Retinal pigment epithelial cell (primary cell): ENCODE measurements around the gene ARSJ.
"Not testable (repeated sequence)": the region's sequence is repeated elsewhere in the genome, so short reads cannot be mapped to it uniquely, and the experiment has no call there.

Experiments used
- DNase-seq: peaks from one replicate; pipeline ENCODE4 v3.0.0-alpha.2; 2010; ENCODE audit warnings: low read depth
- H3K4me3 ChIP-seq: 2 replicates; pipeline ENCODE4 v1.5.1; 2011; ENCODE audit warnings: mild to moderate bottlenecking, low read length, control low read depth, moderate library complexity
- TF ChIP-seq, protein P1 (sequence below): conservative IDR thresholded peaks from 2 replicates; pipeline ENCODE4 v1.5.1; 2011; ENCODE audit warnings: low read depth, low read length, control low read depth, inconsistent platforms

ARSJ gene

DNA sequence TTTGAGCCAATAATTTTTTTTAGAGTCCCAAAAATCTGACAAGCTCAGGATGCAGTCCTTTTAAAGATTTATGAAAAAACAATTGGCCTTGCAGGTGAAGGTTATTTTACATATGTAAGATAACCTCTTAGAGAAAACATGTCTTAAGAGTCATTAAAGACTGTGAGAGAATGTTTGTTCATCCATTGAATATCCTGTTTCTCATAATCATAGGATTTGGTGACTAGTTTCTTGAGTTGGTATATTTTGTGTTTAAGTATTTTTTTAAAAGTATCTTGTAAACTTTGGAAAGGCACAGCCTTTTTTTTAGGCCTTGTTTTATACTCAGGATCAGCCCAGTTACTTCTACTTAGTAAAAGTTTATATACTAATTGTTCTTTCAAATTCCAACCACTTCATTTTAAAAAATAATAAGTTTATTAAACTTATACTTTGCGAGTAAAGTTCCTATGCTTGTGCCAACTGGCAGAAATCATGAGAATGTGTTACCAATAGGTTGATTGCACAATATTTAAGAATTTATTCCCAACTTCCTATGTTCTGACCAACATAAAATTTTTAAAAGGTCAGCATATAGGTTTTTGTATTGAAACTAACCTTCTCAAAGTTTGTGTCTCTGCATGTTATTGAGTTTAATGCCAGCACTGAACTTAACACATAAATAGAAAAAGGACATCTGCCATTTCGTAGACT is 40.0 kb upstream of the ARSJ start:
- TF ChIP-seq, protein P1, sequence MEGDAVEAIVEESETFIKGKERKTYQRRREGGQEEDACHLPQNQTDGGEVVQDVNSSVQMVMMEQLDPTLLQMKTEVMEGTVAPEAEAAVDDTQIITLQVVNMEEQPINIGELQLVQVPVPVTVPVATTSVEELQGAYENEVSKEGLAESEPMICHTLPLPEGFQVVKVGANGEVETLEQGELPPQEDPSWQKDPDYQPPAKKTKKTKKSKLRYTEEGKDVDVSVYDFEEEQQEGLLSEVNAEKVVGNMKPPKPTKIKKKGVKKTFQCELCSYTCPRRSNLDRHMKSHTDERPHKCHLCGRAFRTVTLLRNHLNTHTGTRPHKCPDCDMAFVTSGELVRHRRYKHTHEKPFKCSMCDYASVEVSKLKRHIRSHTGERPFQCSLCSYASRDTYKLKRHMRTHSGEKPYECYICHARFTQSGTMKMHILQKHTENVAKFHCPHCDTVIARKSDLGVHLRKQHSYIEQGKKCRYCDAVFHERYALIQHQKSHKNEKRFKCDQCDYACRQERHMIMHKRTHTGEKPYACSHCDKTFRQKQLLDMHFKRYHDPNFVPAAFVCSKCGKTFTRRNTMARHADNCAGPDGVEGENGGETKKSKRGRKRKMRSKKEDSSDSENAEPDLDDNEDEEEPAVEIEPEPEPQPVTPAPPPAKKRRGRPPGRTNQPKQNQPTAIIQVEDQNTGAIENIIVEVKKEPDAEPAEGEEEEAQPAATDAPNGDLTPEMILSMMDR = no peak
- DNase-seq = no peak
- no peak overlapping the region for H3K4me3 ChIP-seq

DNA sequence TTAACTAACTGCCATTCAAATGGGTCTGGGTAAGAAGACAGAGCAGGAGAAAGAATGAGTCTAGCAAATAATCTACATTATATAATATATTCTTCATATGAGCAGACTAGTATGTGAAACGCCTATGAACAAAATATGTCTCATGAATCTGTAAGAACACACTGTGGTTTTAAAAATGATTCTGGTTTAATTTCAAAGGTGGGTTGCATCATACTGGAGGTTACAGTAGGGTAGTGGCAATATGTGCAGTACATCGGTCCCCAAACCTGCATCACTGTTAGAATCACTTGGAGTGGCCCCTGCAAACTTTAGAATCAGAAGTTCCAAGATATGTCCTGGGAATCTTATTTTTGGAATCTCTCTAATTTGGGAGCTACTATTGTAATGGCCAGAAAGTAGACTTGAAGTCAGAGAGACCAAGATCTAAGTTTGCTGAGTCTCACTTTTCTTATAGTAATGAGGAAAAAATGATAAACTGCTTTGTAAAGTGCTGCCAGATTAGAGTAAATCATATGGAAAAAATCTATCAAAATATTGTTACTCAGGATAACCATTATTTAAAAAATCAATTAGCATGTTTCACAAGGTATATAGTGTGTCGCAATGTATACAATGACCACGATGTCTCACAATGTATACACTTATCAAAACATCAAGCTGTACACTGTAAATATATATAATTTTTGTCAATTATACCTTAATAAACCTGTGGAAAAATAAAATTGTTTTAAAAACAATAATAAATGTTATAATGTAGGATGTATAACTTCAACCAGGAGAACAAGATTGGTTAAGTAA is 37.9 kb upstream of the ARSJ start:
- TF ChIP-seq, protein P1 = no peak
- DNase-seq = no peak
- no peak overlapping the region for H3K4me3 ChIP-seq

DNA sequence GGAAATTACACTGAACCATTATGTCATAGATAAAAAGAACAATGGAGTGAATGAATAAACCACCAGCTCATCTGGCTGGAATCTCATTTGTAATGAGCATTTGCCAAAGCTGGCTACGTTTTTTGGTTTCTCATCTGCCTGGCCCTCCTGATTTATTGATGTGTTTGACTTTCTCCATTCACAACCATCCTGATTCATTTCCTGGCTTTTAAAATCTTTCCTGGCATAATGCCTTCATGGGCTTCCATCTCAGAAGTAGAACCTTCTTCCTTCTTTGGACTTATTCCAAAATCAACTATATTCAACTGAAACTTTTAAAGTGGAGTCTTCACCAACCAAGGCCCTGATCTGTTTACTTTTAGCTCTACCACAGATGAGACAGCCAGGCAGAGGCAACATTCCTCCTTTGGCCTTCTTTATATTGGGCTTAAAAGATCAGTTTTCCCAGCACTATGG is 36.0 kb upstream of the ARSJ start:
- H3K4me3 ChIP-seq = no peak overlapping the region
- DNase-seq = peak; percentile 8
- TF ChIP-seq, protein P1 = no peak

DNA sequence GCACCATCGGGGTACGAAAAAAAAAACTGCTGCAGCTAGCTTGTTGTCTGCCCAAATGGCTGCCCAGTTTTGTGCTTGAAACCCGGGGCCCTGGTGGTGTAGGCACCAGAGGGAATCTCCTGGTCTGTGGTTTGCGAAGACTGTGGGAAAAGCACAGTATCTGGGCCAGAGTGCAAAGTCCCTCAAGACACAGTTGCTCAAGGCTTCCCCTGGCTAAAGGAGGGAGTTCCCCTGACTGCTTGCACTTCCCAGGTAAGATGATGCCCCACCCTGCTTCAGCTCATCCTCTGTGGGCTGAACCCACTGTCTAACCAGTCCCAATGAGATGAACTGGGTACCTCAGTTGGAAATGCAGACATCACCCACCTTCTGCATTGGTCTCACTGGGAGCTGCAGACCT is 33.8 kb upstream of the ARSJ start:
- not testable (repeated sequence) for H3K4me3 ChIP-seq, DNase-seq

DNA sequence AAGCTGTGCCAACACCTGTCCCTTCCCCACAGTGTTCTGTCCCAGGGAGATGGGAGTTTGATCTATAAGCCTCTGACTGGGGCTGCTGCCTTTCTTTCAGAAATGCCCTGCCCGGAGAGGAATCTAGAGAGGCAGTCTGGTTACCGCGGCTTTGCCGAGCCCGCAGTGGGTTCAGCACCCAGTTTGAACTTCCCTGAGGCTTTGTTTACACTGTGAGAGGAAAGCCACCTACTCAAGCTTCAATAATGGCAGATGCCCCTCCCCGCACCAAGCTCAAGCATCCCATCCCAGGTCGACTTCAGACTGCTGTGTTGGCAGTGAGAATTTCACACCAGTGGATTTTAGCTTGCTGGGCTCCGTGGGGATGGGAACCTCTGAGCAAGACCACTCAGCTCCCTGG is 33.3 kb upstream of the ARSJ start:
- H3K4me3 ChIP-seq = no peak overlapping the region
- TF ChIP-seq, protein P1 = no peak
- DNase-seq = no peak

DNA sequence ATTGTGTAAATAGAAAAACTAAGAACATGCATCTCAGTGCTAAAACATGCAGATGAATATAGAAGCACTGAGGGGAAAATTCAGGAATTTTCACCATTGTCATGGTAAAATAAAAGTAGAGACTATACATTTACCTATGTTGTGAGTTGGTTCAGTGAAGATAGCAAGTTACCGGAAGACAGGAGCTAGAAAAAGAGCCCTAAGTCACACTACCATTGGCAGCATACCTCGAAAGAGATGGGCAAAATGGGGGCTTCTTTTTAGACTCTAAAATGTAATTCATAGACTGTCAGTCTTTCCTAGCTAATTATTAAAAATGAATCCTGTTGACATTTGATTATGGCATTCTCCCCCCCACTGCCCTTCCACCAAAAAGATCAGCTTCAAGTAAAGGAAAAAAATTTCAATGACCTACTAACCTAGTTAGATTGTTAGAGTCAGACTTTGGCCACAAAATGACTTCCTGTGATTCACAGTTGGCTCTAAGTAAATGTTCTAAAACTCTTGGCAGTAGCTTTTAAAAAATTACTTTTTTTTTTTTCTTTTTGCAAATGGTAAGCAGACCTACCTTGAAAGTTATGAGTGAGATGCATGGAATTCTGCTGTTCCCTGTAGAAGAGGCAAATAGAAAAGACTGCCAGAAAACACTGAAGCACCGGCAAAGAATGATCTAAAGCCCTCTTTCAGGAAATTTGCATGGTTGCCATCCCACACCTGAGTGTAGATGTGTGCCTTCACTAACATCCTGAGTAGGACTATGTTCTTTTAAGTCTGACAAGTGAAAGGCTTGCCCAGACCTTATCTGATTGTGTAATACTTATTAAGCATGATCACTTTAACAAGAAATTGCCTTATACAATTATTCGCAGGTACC is 26.4 kb upstream of the ARSJ start:
- no peak for DNase-seq
- TF ChIP-seq, protein P1 = no peak
- H3K4me3 ChIP-seq = no peak overlapping the region

DNA sequence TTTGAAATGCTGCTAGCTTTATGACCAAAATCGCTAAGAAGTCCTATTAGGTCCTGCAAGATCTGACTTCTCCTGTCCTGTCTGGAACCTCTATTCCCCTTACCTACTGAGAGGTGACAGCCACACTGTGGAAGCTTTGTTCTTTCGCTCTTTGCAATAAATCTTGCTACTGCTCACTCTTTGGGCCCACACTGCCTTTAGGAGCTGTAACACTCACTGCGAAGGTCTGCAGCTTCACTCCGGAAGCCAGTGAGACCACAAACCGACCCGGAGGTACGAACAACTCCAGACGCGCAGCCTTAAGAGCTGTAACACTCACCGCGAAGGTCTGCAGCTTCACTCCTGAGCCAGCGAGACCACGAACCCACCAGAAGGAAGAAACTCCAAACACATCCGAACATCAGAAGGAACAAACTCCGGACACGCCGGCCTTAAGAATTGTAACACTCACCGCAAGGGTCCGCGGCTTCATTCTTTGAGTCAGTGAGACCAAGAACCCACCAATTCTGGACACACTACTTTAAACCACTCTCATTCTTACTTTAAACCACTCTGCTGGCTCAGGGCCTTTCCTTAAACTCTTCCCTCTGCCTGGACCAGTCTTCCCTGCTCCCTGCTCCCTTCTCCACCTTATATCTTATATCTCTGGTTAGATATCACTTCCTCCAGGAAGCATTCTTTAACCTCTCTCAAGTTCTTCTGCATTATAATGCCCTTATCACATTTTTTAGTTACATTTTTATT is 25.2 kb upstream of the ARSJ start:
- H3K4me3 ChIP-seq, DNase-seq: not testable (repeated sequence)
